Measurements from ENCODE around the gene MAPK1.
"Not testable (repeated sequence)": the region's sequence is repeated elsewhere in the genome, so short reads cannot be mapped to it uniquely, and the experiment has no call there.

The MAPK1 gene

GRCh38 chr22:21881841-21882753 is 14.7 kb upstream of the MAPK1 start:
- no peak for DNase-seq

GRCh38 chr22:21876486-21877176 is 9.2 kb upstream of the MAPK1 start:
- DNase-seq: no peak

GRCh38 chr22:21874953-21875352 is 7.5 kb upstream of the MAPK1 start:
- not testable (repeated sequence) for DNase-seq

GRCh38 chr22:21873619-21874018 is 6.2 kb upstream of the MAPK1 start:
- DNase-seq: no peak

- DNase-seq: not testable (repeated sequence)
Observed at GRCh38 chr22:21872741-21873140, 5.3 kb upstream of the MAPK1 start.

GRCh38 chr22:21868651-21869050 is 1.2 kb upstream of the MAPK1 start:
- no peak for DNase-seq

- no peak for DNase-seq
Observed at GRCh38 chr22:21866833-21867527, 465 bp downstream of the MAPK1 start.

- DNase-seq: no peak
Observed at GRCh38 chr22:21865041-21865440, 2.4 kb downstream of the MAPK1 start.

- no peak for DNase-seq
Observed at GRCh38 chr22:21862386-21863245, 4.8 kb downstream of the MAPK1 start.

- DNase-seq: no peak
Observed at GRCh38 chr22:21861851-21862250, 5.6 kb downstream of the MAPK1 start.

GRCh38 chr22:21861264-21861848 is 6.1 kb downstream of the MAPK1 start:
- DNase-seq: no peak

- DNase-seq: no peak
Observed at GRCh38 chr22:21860491-21861039, 6.9 kb downstream of the MAPK1 start.

- DNase-seq: no peak
Observed at GRCh38 chr22:21858025-21858764, 9.2 kb downstream of the MAPK1 start.

- DNase-seq: no peak
Observed at GRCh38 chr22:21857481-21857914, 9.9 kb downstream of the MAPK1 start.

GRCh38 chr22:21856868-21857267 is 10.6 kb downstream of the MAPK1 start:
- DNase-seq: no peak

- no peak for DNase-seq
Observed at GRCh38 chr22:21856197-21856596, 11.2 kb downstream of the MAPK1 start.

- DNase-seq: no peak
Observed at GRCh38 chr22:21855676-21856075, 11.8 kb downstream of the MAPK1 start.

GRCh38 chr22:21850660-21851059 is 16.8 kb downstream of the MAPK1 start:
- no peak for DNase-seq

GRCh38 chr22:21849489-21849888 is 18.0 kb downstream of the MAPK1 start:
- DNase-seq: no peak

GRCh38 chr22:21848057-21848456 is 19.4 kb downstream of the MAPK1 start:
- not testable (repeated sequence) for DNase-seq

All from NCI-H1694 treated with DMSO at 0.1 percent for 48 hours (cell line).